Osteocyte (in vitro differentiated cells): ENCODE measurements around the gene ICA1. TPM values are rescaled to one million over a fixed set of nuclear protein-coding genes. Genes with fewer than 3 reads are reported as not detected.

Source experiments
- DNase-seq: peaks from one replicate; pipeline ENCODE4 v3.0.0; 2021; ENCODE audit warnings: mixed read lengths; ENCODE audit not compliant: unreplicated experiment; ENCODE audit errors: extremely low spot score
- H3K27ac Mint-ChIP-seq: one replicate; pipeline ENCODE4 v1.8.0; 2021; ENCODE audit warnings: mild to moderate bottlenecking, mixed read lengths; ENCODE audit not compliant: unreplicated experiment
- H3K27me3 Mint-ChIP-seq: one replicate; pipeline ENCODE4 v1.8.0; 2021; ENCODE audit warnings: mixed read lengths; ENCODE audit not compliant: unreplicated experiment
- H3K36me3 Mint-ChIP-seq: one replicate; pipeline ENCODE4 v1.8.0; 2021; ENCODE audit warnings: mixed read lengths; ENCODE audit not compliant: unreplicated experiment
- H3K4me1 Mint-ChIP-seq: one replicate; pipeline ENCODE4 v1.8.0; 2021; ENCODE audit warnings: mixed read lengths; ENCODE audit not compliant: unreplicated experiment
- H3K4me3 Mint-ChIP-seq: one replicate; pipeline ENCODE4 v1.8.0; 2021; ENCODE audit warnings: mild to moderate bottlenecking, moderate library complexity, mixed read lengths; ENCODE audit not compliant: unreplicated experiment
- H3K9me3 Mint-ChIP-seq: one replicate; pipeline ENCODE4 v1.8.0; 2021; ENCODE audit warnings: mixed read lengths; ENCODE audit not compliant: unreplicated experiment
- total RNA-seq: library from RNA; stranded (reverse); gene quantifications from 2 replicates; pipeline ENCODE4 v1.2.1, GENCODE V29; 2021
- TF ChIP-seq, protein P1 (sequence below): fragments of 200-600 bp; sonication (generic); IDR thresholded peaks from 2 replicates; pipeline ENCODE4 v1.5.0; 2021; ENCODE audit warnings: antibody characterized with exemption, mild to moderate bottlenecking, moderate library complexity

Gene ICA1
- total RNA-seq, 1 donor from 2014 or later: 2.2 TPM

DNA sequence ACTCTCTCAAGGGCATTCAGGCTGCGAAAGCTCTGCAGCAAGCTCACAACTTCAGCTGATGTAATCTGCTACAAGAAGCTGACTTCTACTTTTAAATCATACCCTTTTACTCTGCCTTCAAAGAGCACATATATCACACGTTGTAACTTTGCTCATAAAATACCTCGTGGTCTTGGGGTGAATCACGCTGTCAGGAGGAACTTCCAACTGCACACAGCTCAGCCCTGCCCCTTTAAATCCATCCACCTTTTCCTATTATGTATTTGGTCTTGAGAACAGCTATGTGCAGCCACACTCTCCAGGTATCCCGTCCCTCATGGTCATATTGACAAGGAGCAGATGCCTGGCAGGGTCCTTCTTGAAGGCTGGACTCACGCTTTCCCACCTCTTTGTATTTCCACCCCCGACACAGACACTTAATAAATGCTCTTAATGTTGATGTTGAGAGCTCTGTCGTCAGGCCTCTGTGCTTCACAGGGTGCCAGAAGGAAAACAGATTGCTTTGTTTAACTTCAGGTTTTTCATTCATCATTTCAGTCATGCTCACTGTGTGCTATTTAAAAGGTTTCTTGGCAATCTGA, 47.6 kb downstream of the ICA1 start:
- Mint-ChIP-seq H3K36me3 (no peaks in the 10 kb centered on the region), H3K4me3 (no peak overlapping the region), H3K9me3 (no peaks in the 10 kb centered on the region), H3K27ac (no peak overlapping the region), H3K4me1 (peaks cover 2% of the 10 kb centered on the region), H3K27me3 (no peaks in the 10 kb centered on the region)
- TF ChIP-seq, protein P1, sequence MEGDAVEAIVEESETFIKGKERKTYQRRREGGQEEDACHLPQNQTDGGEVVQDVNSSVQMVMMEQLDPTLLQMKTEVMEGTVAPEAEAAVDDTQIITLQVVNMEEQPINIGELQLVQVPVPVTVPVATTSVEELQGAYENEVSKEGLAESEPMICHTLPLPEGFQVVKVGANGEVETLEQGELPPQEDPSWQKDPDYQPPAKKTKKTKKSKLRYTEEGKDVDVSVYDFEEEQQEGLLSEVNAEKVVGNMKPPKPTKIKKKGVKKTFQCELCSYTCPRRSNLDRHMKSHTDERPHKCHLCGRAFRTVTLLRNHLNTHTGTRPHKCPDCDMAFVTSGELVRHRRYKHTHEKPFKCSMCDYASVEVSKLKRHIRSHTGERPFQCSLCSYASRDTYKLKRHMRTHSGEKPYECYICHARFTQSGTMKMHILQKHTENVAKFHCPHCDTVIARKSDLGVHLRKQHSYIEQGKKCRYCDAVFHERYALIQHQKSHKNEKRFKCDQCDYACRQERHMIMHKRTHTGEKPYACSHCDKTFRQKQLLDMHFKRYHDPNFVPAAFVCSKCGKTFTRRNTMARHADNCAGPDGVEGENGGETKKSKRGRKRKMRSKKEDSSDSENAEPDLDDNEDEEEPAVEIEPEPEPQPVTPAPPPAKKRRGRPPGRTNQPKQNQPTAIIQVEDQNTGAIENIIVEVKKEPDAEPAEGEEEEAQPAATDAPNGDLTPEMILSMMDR: no peak
- DNase-seq: no peak

DNA sequence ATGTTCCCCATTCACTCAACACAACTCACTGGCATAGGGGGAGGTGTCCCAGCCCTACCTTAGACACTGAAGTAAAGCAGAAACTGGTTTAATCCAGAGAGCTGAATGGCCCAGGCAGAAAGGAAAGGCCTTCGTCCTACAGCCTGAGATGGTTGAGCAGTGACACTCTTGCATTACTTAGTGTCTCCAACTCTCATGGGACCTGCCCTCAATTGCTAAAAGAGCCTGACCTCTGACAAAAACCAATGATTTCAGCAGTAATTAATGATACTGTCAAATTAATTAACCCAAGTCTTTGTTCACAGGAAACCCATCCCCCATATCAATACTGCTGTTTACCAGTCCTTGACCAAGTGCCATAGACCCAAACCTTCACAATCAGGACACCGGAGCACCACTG, 48.6 kb downstream of the ICA1 start:
- TF ChIP-seq, protein P1: no peak
- Mint-ChIP-seq H3K36me3 (no peaks in the 10 kb centered on the region), H3K27ac (no peak overlapping the region), H3K4me3 (no peak overlapping the region), H3K4me1 (peaks cover 2% of the 10 kb centered on the region), H3K9me3 (no peaks in the 10 kb centered on the region), H3K27me3 (no peaks in the 10 kb centered on the region)
- DNase-seq: no peak

DNA sequence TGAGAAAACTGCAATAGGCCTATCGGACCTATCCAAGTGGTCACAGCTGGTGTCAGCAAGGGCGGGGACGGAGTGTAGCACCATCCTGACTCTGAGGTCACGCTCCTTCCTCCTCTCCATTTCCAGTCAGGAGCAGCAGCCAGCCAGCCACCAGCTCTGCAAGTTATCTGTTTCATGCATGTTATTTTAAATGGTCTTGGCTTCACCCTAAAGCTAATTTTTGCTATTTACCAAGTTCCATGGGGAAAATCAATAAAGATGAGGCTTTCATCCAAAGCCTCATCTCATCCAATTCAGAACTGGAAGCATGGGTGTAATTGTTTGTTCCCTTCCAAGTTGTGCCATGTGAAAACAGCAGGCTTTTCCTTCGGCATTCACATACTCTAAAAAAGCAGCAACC, 49.3 kb downstream of the ICA1 start:
- Mint-ChIP-seq H3K9me3 (no peaks in the 10 kb centered on the region), H3K4me1 (peaks cover 2% of the 10 kb centered on the region), H3K36me3 (no peaks in the 10 kb centered on the region), H3K4me3 (no peak overlapping the region), H3K27me3 (no peaks in the 10 kb centered on the region), H3K27ac (no peak overlapping the region)
- TF ChIP-seq, protein P1: no peak
- DNase-seq: no peak

DNA sequence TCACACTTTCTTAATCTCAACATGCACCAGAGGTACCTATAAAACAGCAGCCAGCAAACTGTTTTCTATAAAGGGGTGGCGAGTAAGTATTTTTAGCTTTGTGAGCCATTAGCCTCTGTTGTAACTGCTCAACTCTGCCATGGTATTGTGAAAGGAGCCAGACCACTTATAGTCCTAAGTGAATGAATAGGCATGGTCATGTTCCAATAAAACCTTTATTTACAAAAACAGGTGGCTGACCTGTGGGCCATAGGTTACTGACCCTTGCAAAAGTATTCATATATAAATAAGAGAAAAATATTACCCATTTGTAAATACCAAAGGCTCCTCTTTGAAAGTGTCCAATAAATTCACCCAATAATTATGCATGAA, 50.3 kb downstream of the ICA1 start:
- Mint-ChIP-seq H3K9me3 (no peaks in the 10 kb centered on the region), H3K4me1 (no peaks in the 10 kb centered on the region), H3K27ac (no peak overlapping the region), H3K36me3 (no peaks in the 10 kb centered on the region), H3K27me3 (peaks cover 2% of the 10 kb centered on the region), H3K4me3 (no peak overlapping the region)
- DNase-seq: no peak
- TF ChIP-seq, protein P1: no peak

DNA sequence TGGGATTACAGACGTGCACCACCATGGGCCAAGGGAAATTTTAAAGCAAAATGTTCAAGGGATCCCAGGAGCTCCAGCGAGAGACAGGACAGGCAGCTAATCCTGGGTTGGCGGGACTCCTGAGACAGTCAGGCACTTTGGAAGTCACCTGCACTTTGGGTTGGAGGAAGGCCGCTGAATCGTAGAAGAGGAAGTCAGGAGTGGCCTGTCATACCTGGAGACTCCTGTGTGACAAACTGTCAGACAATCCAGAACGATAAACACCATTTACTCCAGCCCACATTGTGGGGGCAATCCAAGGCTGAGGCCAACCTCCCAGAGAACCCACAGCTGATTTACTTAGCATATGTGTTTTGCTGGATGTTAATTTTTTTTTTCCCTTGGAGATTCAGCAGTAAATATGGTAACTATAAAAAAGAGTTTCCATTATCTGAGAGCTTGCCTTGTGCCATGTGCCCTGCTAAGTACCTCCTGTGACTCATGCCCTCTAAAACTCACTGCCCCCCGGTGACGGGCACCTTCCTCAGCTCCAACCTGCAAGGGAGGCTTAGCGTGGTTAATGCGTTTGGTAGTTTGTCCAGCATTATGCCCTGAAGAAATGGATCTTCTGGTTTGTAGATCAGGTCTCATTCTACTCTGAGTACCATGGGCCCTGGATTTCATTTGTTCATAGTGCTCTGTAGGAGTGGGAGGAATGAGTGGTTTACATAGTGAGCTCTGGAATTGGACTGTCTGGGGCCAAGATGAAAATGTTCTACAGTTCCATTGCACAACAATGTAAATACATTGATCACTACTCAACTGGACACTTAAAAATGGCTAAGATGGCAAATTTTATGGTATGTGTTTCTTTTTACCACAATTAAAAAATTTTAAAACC, 50.9 kb downstream of the ICA1 start:
- H3K27ac Mint-ChIP-seq: no peak overlapping the region
- no peak for DNase-seq
- peaks cover 5% of the 10 kb centered on the region for H3K27me3 Mint-ChIP-seq
- no peaks in the 10 kb centered on the region for H3K4me1 Mint-ChIP-seq
- H3K4me3 Mint-ChIP-seq: no peak overlapping the region
- no peaks in the 10 kb centered on the region for H3K36me3 Mint-ChIP-seq
- no peaks in the 10 kb centered on the region for H3K9me3 Mint-ChIP-seq
- TF ChIP-seq, protein P1: no peak
